ENCODE measurements around the gene NPY2R. TPM values are rescaled to one million over a fixed set of nuclear protein-coding genes. Genes with fewer than 3 reads are reported as not detected.

The NPY2R gene
- polyA plus RNA-seq, 3 donors = not detected

DNA sequence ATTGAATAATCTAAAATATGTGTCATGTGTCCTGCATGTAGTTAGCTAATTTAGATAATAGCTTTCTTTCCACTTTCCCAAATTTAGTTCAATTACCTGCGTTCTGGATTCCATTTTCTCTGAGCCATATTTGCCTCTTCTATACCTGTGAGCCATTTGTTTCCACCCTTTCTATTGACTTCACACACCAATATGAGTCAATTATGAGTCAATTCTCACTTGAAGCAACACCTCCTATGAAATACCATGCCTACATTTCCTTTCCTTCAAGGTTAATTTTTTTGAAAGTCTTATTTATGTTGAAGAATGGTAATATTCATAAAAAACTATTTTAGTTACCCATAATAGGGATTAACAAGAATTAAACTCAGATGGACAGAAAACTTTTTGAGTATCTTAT is 25.8 kb downstream of the NPY2R start:
- no peak overlapping the region for H3K27ac ChIP-seq (ENCODE audit: low read depth in 1 of 2, low read length in 2 of 2)
- no peak overlapping the region for H2AFZ ChIP-seq (ENCODE audit: insufficient read depth, low read depth, low read length, poor library complexity, severe bottlenecking)
- no CpG with 5 or more reads among the region's 1 CpG for WGBS (ENCODE audit: insufficient coverage)
- peaks cover 0 to 1% (median 0%) of the 10 kb centered on the region in 3 donors for H3K27me3 Mint-ChIP-seq (ENCODE audit: low read depth in 3 of 3)
- H3K9me3 Mint-ChIP-seq = peaks cover 0 to 7% (median 0%) of the 10 kb centered on the region in 7 donors
- peaks cover 0 to 5% of the 10 kb centered on the region in 2 donors for H3K9me3 ChIP-seq (replicated peaks in 1 of 2; ENCODE audit: control insufficient read depth in 1 of 2, insufficient read depth in 1 of 2, low read length in 2 of 2)
- H3K4me1 ChIP-seq (ENCODE audit: control insufficient read depth in 1 of 2, insufficient read depth in 2 of 2, low read length in 2 of 2) = no peaks in the 10 kb centered on the region
- H3K9ac ChIP-seq (ENCODE audit: insufficient read depth, low read length, poor library complexity, severe bottlenecking) = no peak overlapping the region
- intact Hi-C loops (cut with micrococcal nuclease) = no loop called here
- H3K36me3 Mint-ChIP-seq = no peaks in the 10 kb centered on the region
- H3K36me3 ChIP-seq (replicated peaks in 1 of 2; ENCODE audit: control insufficient read depth in 1 of 2, insufficient read depth in 2 of 2, low read length in 2 of 2) = no peaks in the 10 kb centered on the region
- TF ChIP-seq, protein P1, sequence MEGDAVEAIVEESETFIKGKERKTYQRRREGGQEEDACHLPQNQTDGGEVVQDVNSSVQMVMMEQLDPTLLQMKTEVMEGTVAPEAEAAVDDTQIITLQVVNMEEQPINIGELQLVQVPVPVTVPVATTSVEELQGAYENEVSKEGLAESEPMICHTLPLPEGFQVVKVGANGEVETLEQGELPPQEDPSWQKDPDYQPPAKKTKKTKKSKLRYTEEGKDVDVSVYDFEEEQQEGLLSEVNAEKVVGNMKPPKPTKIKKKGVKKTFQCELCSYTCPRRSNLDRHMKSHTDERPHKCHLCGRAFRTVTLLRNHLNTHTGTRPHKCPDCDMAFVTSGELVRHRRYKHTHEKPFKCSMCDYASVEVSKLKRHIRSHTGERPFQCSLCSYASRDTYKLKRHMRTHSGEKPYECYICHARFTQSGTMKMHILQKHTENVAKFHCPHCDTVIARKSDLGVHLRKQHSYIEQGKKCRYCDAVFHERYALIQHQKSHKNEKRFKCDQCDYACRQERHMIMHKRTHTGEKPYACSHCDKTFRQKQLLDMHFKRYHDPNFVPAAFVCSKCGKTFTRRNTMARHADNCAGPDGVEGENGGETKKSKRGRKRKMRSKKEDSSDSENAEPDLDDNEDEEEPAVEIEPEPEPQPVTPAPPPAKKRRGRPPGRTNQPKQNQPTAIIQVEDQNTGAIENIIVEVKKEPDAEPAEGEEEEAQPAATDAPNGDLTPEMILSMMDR (IDR thresholded peaks at IDR 0.05) = no peak
- H4K20me1 ChIP-seq (ENCODE audit: insufficient read depth, low read length) = no peaks in the 10 kb centered on the region
- no peak overlapping the region for H3K4me3 ChIP-seq (replicated peaks in 1 of 3; ENCODE audit: low read depth in 2 of 3, low read length in 3 of 3)
- no peaks in the 10 kb centered on the region for H3K79me2 ChIP-seq (ENCODE audit: insufficient read depth, low read length)
- no peaks in the 10 kb centered on the region for H3K27me3 ChIP-seq (ENCODE audit: control insufficient read depth in 2 of 2, insufficient read depth in 2 of 2, low read length in 2 of 2)
- H3K4me2 ChIP-seq (replicated peaks; ENCODE audit: extremely low read depth, low read length, poor library complexity, severe bottlenecking) = no peak overlapping the region
- H3K27ac Mint-ChIP-seq = no peak overlapping the region
- no peaks in the 10 kb centered on the region for H3K4me1 Mint-ChIP-seq
- no peak overlapping the region for H3K4me3 Mint-ChIP-seq
- DNase-seq = no peak

DNA sequence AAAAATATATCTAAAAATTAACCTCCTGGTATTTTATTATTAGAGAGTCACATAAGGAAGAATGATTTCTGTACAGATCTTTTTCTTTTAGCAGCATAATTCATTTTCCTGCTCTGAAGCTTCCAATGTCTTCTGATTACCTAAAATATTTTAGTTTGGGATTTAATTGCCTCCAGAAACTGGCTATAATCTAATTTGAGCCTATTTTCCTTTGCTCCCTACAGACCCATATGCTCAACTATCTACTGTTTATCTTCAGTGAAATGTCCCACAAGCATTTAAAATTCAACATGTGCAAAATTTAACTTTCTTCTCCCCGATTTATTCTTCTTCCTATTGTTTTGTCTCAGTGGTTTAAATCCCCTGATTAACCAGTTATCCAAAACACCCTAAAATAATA is 29.1 kb downstream of the NPY2R start:
- Histone ChIP-seq H3K4me2 (replicated peaks; ENCODE audit: extremely low read depth, low read length, poor library complexity, severe bottlenecking) (no peak overlapping the region), H4K20me1 (ENCODE audit: insufficient read depth, low read length) (no peaks in the 10 kb centered on the region), H3K4me1 (ENCODE audit: control insufficient read depth in 1 of 2, insufficient read depth in 2 of 2, low read length in 2 of 2) (no peaks in the 10 kb centered on the region), H3K27me3 (ENCODE audit: control insufficient read depth in 2 of 2, insufficient read depth in 2 of 2, low read length in 2 of 2) (no peaks in the 10 kb centered on the region), H3K4me3 (replicated peaks in 1 of 3; ENCODE audit: low read depth in 2 of 3, low read length in 3 of 3) (no peak overlapping the region), H3K36me3 (replicated peaks in 1 of 2; ENCODE audit: control insufficient read depth in 1 of 2, insufficient read depth in 2 of 2, low read length in 2 of 2) (no peaks in the 10 kb centered on the region), H3K79me2 (ENCODE audit: insufficient read depth, low read length) (no peaks in the 10 kb centered on the region), H3K27ac (ENCODE audit: low read depth in 1 of 2, low read length in 2 of 2) (no peak overlapping the region), H3K9me3 (replicated peaks in 1 of 2; ENCODE audit: control insufficient read depth in 1 of 2, insufficient read depth in 1 of 2, low read length in 2 of 2) (peaks cover 0 to 5% of the 10 kb centered on the region in 2 donors), H3K9ac (ENCODE audit: insufficient read depth, low read length, poor library complexity, severe bottlenecking) (no peak overlapping the region), H2AFZ (ENCODE audit: insufficient read depth, low read depth, low read length, poor library complexity, severe bottlenecking) (no peak overlapping the region)
- intact Hi-C loops (cut with micrococcal nuclease) = no loop called here
- Mint-ChIP-seq H3K27ac (no peak overlapping the region), H3K4me3 (no peak overlapping the region), H3K36me3 (no peaks in the 10 kb centered on the region), H3K27me3 (ENCODE audit: low read depth in 3 of 3) (peaks cover 0 to 1% (median 0%) of the 10 kb centered on the region in 3 donors), H3K4me1 (no peaks in the 10 kb centered on the region), H3K9me3 (peaks cover 0 to 7% (median 0%) of the 10 kb centered on the region in 7 donors)
- DNase-seq = no peak
- no CpG with 5 or more reads among the region's 1 CpG for WGBS (ENCODE audit: insufficient coverage)
- TF ChIP-seq, protein P1 (IDR thresholded peaks at IDR 0.05) = no peak

Data from CD14-positive monocyte (primary cell).